Measurements from ENCODE around the gene SUMF1. TPM values are rescaled to one million over a fixed set of nuclear protein-coding genes. Genes with fewer than 3 reads are reported as not detected.

SUMF1 gene
- total and polyA plus RNA-seq, 2 of the 13 experiments (the other 11 are each of a cell fraction or from before 2014, with no cell fraction given): 18.5 to 28.9 TPM

DNA sequence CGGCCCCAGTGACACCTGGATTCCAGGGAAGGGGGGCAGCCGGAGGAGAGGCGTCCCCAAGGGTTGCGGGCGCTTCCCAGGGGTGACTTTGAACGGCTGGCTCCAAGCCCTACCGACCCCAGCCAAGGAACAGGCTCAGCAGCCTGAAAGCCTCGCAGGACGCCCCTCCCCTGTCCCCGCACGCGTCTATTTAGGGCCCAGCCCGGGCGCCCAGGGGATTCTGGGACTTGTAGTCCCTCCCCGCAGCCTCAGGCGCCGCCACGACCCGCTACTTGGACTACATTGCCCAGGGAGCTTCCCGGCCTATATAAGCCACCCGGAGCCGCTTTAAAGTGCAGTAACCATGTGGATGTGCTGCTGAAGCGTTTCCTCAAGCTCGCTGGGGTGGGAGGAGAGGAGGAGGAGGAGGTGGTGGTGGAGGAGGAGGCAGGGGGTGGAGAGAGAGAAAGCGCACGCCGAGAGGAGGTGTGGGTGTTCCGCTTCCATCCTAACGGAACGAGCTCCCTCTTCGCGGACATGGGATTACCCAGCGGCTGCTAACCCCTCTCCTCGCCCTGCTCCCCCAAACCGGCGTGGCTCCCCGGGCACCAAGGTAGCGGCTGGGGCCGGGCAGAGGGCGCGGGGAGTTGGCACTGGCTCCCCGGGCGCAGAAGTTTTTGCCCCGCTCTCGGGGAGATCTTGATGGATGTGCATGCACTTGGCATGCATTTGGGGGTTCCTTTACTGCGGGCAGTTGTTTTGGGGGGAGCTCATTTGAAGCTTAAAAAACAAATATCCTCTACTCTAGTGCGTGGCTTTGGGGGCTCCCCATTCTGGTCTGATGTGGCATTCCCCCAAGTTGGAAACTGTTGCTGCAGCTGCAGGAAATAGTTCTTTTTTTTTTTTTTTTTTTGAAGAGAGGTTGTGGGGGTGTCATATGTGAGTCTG is 26.2 kb upstream of the SUMF1 start, which contains the start of gene ITPR1 (continued):
- TF ChIP-seq, protein P1, sequence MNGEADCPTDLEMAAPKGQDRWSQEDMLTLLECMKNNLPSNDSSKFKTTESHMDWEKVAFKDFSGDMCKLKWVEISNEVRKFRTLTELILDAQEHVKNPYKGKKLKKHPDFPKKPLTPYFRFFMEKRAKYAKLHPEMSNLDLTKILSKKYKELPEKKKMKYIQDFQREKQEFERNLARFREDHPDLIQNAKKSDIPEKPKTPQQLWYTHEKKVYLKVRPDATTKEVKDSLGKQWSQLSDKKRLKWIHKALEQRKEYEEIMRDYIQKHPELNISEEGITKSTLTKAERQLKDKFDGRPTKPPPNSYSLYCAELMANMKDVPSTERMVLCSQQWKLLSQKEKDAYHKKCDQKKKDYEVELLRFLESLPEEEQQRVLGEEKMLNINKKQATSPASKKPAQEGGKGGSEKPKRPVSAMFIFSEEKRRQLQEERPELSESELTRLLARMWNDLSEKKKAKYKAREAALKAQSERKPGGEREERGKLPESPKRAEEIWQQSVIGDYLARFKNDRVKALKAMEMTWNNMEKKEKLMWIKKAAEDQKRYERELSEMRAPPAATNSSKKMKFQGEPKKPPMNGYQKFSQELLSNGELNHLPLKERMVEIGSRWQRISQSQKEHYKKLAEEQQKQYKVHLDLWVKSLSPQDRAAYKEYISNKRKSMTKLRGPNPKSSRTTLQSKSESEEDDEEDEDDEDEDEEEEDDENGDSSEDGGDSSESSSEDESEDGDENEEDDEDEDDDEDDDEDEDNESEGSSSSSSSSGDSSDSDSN (CRISPR knock-in tag; IDR thresholded peaks at IDR 0.05): peak; percentile 84
- TF ChIP-seq CBFB (CRISPR knock-in tag; IDR thresholded peaks at IDR 0.05) (peak; percentile 25; the same call in 1 of the 2 replicates), ZNF17 (CRISPR knock-in tag; IDR thresholded peaks at IDR 0.05) (no peak), ZNF12 (CRISPR knock-in tag; IDR thresholded peaks at IDR 0.05) (peak; percentile 55; the same call in 1 of the 2 replicates), HDAC2 (CRISPR knock-in tag; IDR thresholded peaks at IDR 0.05) (0 out of 2 replicates have a peak, but pooled peaks have one; percentile 5), SP1 (IDR thresholded peaks at IDR 0.05) (no peak), SP1 (CRISPR knock-in tag; IDR thresholded peaks at IDR 0.05) (peak; percentile 19; the same call in 1 of the 2 replicates), SRY (CRISPR knock-in tag; IDR thresholded peaks at IDR 0.05) (0 out of 2 replicates have a peak, but pooled peaks have one; percentile 53), ELF3 (CRISPR knock-in tag; IDR thresholded peaks at IDR 0.05) (peak; percentile 74; the same call in 1 of the 2 replicates), RFX1 (IDR thresholded peaks at IDR 0.05) (no peak), MED13 (CRISPR knock-in tag; IDR thresholded peaks at IDR 0.05) (no peak), HCFC1 (IDR thresholded peaks at IDR 0.05; ENCODE audit: low read depth, low read length) (peak; percentile 95), MAF1 (CRISPR knock-in tag; IDR thresholded peaks at IDR 0.05; ENCODE audit: borderline replicate concordance) (no peak), BCL6 (CRISPR knock-in tag; IDR thresholded peaks at IDR 0.05) (no peak; the same call in 1 of the 2 replicates), FIP1L1 (IDR thresholded peaks at IDR 0.05; ENCODE audit: borderline replicate concordance, insufficient read depth, low read depth, low read length) (no peak), ATF1 (CRISPR knock-in tag; IDR thresholded peaks at IDR 0.05) (peak; percentile 48; the same call in 1 of the 2 replicates), ZNF781 (CRISPR knock-in tag; IDR thresholded peaks at IDR 0.05; ENCODE audit: borderline replicate concordance, not compliant biosample characterization) (peak; percentile 76), ZNF782 (CRISPR knock-in tag; IDR thresholded peaks at IDR 0.05; ENCODE audit: borderline replicate concordance) (no peak), ZNF143 (CRISPR knock-in tag; IDR thresholded peaks at IDR 0.05) (peak; percentile 93), PHF8 (CRISPR knock-in tag; IDR thresholded peaks at IDR 0.05) (peak; percentile 76), ZNF317 (CRISPR knock-in tag; IDR thresholded peaks at IDR 0.05) (0 out of 2 replicates have a peak, but pooled peaks have one; percentile 50), ZNF780A (CRISPR knock-in tag; IDR thresholded peaks at IDR 0.05) (peak; percentile 65; the same call in 1 of the 2 replicates), SNRNP70 (IDR thresholded peaks at IDR 0.05; ENCODE audit: low read depth, low read length) (no peak)
- TF ChIP-seq, protein P2, sequence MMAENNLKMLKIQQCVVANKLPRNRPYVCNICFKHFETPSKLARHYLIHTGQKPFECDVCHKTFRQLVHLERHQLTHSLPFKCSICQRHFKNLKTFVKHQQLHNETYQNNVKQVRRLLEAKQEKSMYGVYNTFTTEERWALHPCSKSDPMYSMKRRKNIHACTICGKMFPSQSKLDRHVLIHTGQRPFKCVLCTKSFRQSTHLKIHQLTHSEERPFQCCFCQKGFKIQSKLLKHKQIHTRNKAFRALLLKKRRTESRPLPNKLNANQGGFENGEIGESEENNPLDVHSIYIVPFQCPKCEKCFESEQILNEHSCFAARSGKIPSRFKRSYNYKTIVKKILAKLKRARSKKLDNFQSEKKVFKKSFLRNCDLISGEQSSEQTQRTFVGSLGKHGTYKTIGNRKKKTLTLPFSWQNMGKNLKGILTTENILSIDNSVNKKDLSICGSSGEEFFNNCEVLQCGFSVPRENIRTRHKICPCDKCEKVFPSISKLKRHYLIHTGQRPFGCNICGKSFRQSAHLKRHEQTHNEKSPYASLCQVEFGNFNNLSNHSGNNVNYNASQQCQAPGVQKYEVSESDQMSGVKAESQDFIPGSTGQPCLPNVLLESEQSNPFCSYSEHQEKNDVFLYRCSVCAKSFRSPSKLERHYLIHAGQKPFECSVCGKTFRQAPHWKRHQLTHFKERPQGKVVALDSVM (CRISPR knock-in tag; IDR thresholded peaks at IDR 0.05): peak; percentile 49
- TF ChIP-seq, protein P3, sequence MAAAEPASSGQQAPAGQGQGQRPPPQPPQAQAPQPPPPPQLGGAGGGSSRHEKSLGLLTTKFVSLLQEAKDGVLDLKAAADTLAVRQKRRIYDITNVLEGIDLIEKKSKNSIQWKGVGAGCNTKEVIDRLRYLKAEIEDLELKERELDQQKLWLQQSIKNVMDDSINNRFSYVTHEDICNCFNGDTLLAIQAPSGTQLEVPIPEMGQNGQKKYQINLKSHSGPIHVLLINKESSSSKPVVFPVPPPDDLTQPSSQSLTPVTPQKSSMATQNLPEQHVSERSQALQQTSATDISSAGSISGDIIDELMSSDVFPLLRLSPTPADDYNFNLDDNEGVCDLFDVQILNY (CRISPR knock-in tag; conservative IDR thresholded peaks at IDR 0.05): no peak
